Astrocyte (in vitro differentiated cells and primary cell): Measurements from ENCODE around the gene TUBGCP5. TPM values are rescaled to one million over a fixed set of nuclear protein-coding genes. Genes with fewer than 3 reads are reported as not detected.
"Not testable (repeated sequence)": the region's sequence is repeated elsewhere in the genome, so short reads cannot be mapped to it uniquely, and the experiment has no call there.

Source experiments
- DNase-seq: peaks from one replicate; pipeline ENCODE4 v3.0.0-alpha.2; 2010; ENCODE audit warnings: low read depth
- FAIRE-seq: peaks from 2 replicates; lab custom pipeline; 2011; peaks lifted over from hg19 to GRCh38; lab: Jason Lieb, UNC
- H2AFZ ChIP-seq: 2 replicates; pipeline ENCODE4 v1.6.0; 2012; ENCODE audit warnings: low read depth, low read length, inconsistent platforms
- H3K27ac ChIP-seq: 2 replicates; pipeline ENCODE4 v1.5.1; 2011; ENCODE audit warnings: low read depth, low read length, inconsistent platforms
- H3K27me3 ChIP-seq: 2 replicates; pipeline ENCODE4 v1.6.0; 2011; ENCODE audit warnings: low read length, inconsistent platforms; ENCODE audit not compliant: insufficient read depth
- H3K36me3 ChIP-seq: 2 replicates; pipeline ENCODE4 v1.5.1; 2011; ENCODE audit warnings: low read length, inconsistent platforms; ENCODE audit not compliant: insufficient read depth
- H3K4me1 ChIP-seq: 2 replicates; pipeline ENCODE4 v1.5.1; 2011; ENCODE audit warnings: low read length, inconsistent platforms; ENCODE audit not compliant: insufficient read depth
- H3K4me2 ChIP-seq: 2 replicates; pipeline ENCODE4 v1.6.0; 2012; ENCODE audit warnings: low read length, inconsistent platforms
- H3K4me3 ChIP-seq: 2 replicates; pipeline ENCODE4 v1.5.1; 2011; ENCODE audit warnings: low read depth, mild to moderate bottlenecking, low read length, inconsistent platforms; ENCODE audit not compliant: insufficient read depth
- H3K79me2 ChIP-seq: 2 replicates; pipeline ENCODE4 v1.6.0; 2012; ENCODE audit warnings: mild to moderate bottlenecking, low read length, inconsistent platforms; ENCODE audit not compliant: insufficient read depth
- H3K9ac ChIP-seq: 2 replicates; pipeline ENCODE4 v1.6.0; 2012; ENCODE audit warnings: mild to moderate bottlenecking, low read length, inconsistent platforms
- H3K9me3 ChIP-seq: 2 replicates; pipeline ENCODE4 v1.5.1; 2012; ENCODE audit warnings: low read depth, mild to moderate bottlenecking, low read length, inconsistent platforms; ENCODE audit not compliant: insufficient read depth
- H4K20me1 ChIP-seq: 2 replicates; pipeline ENCODE4 v1.6.0; 2012; ENCODE audit warnings: low read length, inconsistent platforms; ENCODE audit not compliant: insufficient read depth
- H3K27ac Mint-ChIP-seq: one replicate; pipeline ENCODE4 v1.8.0; 2021; ENCODE audit warnings: mild to moderate bottlenecking, mixed read lengths; ENCODE audit not compliant: unreplicated experiment
- H3K27me3 Mint-ChIP-seq: one replicate; pipeline ENCODE4 v1.8.0; 2021; ENCODE audit warnings: low read depth, mixed read lengths; ENCODE audit not compliant: unreplicated experiment
- H3K36me3 Mint-ChIP-seq: one replicate; pipeline ENCODE4 v1.8.0; 2021; ENCODE audit warnings: low read depth, mixed read lengths; ENCODE audit not compliant: unreplicated experiment
- H3K4me1 Mint-ChIP-seq: one replicate; pipeline ENCODE4 v1.8.0; 2021; ENCODE audit warnings: low read depth, mixed read lengths; ENCODE audit not compliant: unreplicated experiment
- H3K4me3 Mint-ChIP-seq: one replicate; pipeline ENCODE4 v1.8.0; 2021; ENCODE audit warnings: mild to moderate bottlenecking, moderate library complexity, mixed read lengths; ENCODE audit not compliant: unreplicated experiment
- H3K9me3 Mint-ChIP-seq: one replicate; pipeline ENCODE4 v1.8.0; 2021; ENCODE audit warnings: mild to moderate bottlenecking, mixed read lengths; ENCODE audit not compliant: unreplicated experiment
- CTCF ChIP-seq: IDR thresholded peaks from 2 replicates; pipeline ENCODE4 v1.5.1; 2011; ENCODE audit warnings: low read depth, mild to moderate bottlenecking, inconsistent platforms, low read length, moderate library complexity; ENCODE audit not compliant: insufficient read depth
- EZH2 ChIP-seq: IDR thresholded peaks from 2 replicates; pipeline ENCODE4 v1.6.1; 2012; ENCODE audit warnings: mild to moderate bottlenecking, low read length, inconsistent platforms; ENCODE audit not compliant: insufficient read depth
- total RNA-seq: library from RNA; stranded (reverse); gene quantifications from 2 replicates; pipeline ENCODE4 v1.2.1, GENCODE V29; 2021

Gene TUBGCP5
- total RNA-seq, 1 donor from 2014 or later: 13.8 TPM

GRCh38 chr15:22989576-22990477, 49.5 kb downstream of the TUBGCP5 start:
- Mint-ChIP-seq H3K36me3 (peaks cover 9% of the 10 kb centered on the region), H3K27ac (peak overlapping the region; percentile 34), H3K4me1 (peaks cover 19% of the 10 kb centered on the region), H3K4me3 (no peak overlapping the region), H3K27me3 (peaks cover 2% of the 10 kb centered on the region), H3K9me3 (peaks cover 10% of the 10 kb centered on the region)
- no peaks in the 10 kb centered on the region for H3K27me3 ChIP-seq
- H3K4me3 ChIP-seq: no peak overlapping the region
- no peak overlapping the region for H3K9ac ChIP-seq
- no peak overlapping the region for H3K27ac ChIP-seq
- TF ChIP-seq CTCF (no peak), EZH2 (no peak)
- no peaks in the 10 kb centered on the region for H4K20me1 ChIP-seq
- peaks cover 5% of the 10 kb centered on the region for H3K36me3 ChIP-seq
- H3K4me2 ChIP-seq: no peak overlapping the region
- H3K79me2 ChIP-seq: no peaks in the 10 kb centered on the region
- DNase-seq (no peak), FAIRE-seq (no peak)
- H3K4me1 ChIP-seq: no peaks in the 10 kb centered on the region
- H3K9me3 ChIP-seq: no peaks in the 10 kb centered on the region
- H2AFZ ChIP-seq: no peak overlapping the region

DNA sequence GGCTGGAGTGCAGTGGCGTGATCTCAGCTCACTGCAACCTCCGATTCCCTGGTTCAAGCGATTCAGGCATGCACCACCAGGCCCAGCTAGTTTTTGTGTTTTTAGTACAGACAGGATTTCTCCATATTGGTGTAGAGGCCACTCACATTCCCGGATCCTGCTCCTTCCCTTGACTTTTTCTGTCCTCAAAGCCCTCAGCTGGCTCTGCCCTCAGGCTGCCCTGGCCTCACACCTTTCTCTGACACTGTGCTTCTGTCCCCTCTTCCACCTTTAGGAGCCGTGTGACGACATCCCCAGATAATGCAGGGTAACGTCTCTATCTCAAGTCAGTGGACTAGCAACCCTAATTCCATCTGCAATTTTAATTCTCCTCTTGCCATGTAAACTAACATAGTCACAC, 50.6 kb downstream of the TUBGCP5 start:
- FAIRE-seq (no peak), DNase-seq (no peak)
- Mint-ChIP-seq H3K4me3 (no peak overlapping the region), H3K9me3 (peaks cover 10% of the 10 kb centered on the region), H3K4me1 (peaks cover 19% of the 10 kb centered on the region), H3K36me3 (peaks cover 8% of the 10 kb centered on the region), H3K27me3 (peaks cover 2% of the 10 kb centered on the region), H3K27ac (no peak overlapping the region)
- no peak overlapping the region for H3K4me2 ChIP-seq
- TF ChIP-seq CTCF: no peak
- no peak for TF ChIP-seq EZH2
- no peak overlapping the region for H2AFZ ChIP-seq
- no peaks in the 10 kb centered on the region for H3K36me3 ChIP-seq
- H3K9me3 ChIP-seq: no peaks in the 10 kb centered on the region
- no peak overlapping the region for H3K27ac ChIP-seq
- H3K4me3 ChIP-seq: no peak overlapping the region
- no peak overlapping the region for H3K9ac ChIP-seq
- no peaks in the 10 kb centered on the region for H3K27me3 ChIP-seq
- no peaks in the 10 kb centered on the region for H3K79me2 ChIP-seq
- no peaks in the 10 kb centered on the region for H4K20me1 ChIP-seq
- no peaks in the 10 kb centered on the region for H3K4me1 ChIP-seq

DNA sequence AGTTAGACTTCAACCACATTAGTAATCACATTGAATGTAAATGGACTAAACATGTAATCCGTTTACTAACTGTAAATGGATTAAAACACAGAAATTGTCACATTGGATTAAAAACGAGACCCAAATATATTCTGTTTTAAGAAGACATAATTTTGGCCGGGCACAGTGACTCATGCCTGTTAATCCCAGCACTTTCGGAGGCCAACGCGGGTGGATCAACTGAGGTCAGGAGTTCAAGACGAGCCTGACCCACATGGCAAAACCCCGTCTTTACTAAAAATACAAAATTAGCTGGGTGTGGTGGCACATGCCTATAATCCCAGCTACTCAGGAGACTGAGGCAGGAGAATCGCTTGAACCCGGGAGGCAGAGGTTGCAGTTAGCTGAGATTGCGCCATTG, 57.4 kb downstream of the TUBGCP5 start:
- not testable (repeated sequence) for FAIRE-seq, H3K36me3 ChIP-seq, H3K4me3 ChIP-seq, H3K27me3 ChIP-seq, H2AFZ ChIP-seq, H3K9me3 ChIP-seq, H3K27ac ChIP-seq, H3K36me3 Mint-ChIP-seq, H3K4me3 Mint-ChIP-seq, H3K27ac Mint-ChIP-seq, H3K4me1 Mint-ChIP-seq, DNase-seq, H3K4me2 ChIP-seq, H3K9me3 Mint-ChIP-seq, H3K9ac ChIP-seq, H3K27me3 Mint-ChIP-seq
- Histone ChIP-seq H3K79me2 (peaks cover 29% of the 10 kb centered on the region), H3K4me1 (peaks cover 12% of the 10 kb centered on the region), H4K20me1 (peaks cover 27% of the 10 kb centered on the region)
